Fibroblast of mammary gland (primary cell): ENCODE data around the gene ULK4.

Experiments used
- DNase-seq: peaks from one replicate; pipeline ENCODE4 v3.0.0-alpha.2; 2010; ENCODE audit warnings: low read depth
- H3K4me3 ChIP-seq: 2 replicates; pipeline ENCODE4 v1.5.1; 2011; ENCODE audit warnings: low read depth, mild to moderate bottlenecking, low read length, moderate library complexity; ENCODE audit not compliant: control insufficient read depth
- CTCF ChIP-seq: conservative IDR thresholded peaks from 2 replicates; pipeline ENCODE4 v1.5.1; 2011; ENCODE audit warnings: low read depth, low read length, inconsistent platforms; ENCODE audit not compliant: control insufficient read depth, insufficient read depth

Gene ULK4

GRCh38 chr3:41223078-41223477 is 738.8 kb downstream of the ULK4 start:
- DNase-seq: no peak
- TF ChIP-seq CTCF: no peak
- H3K4me3 ChIP-seq: no peak overlapping the region

- TF ChIP-seq CTCF: no peak
- DNase-seq: peak; percentile 77
Measured at GRCh38 chr3:41222501-41222900, 739.4 kb downstream of the ULK4 start.

GRCh38 chr3:41222012-41222411 is 739.9 kb downstream of the ULK4 start:
- DNase-seq: no peak
- TF ChIP-seq CTCF: no peak
- H3K4me3 ChIP-seq: no peak overlapping the region

More at GRCh38 chr3:41222501-41222900, 739.4 kb downstream of the ULK4 start:
- H3K4me3 ChIP-seq: no peak overlapping the region

- TF ChIP-seq CTCF: no peak
- DNase-seq: no peak
- no peak overlapping the region for H3K4me3 ChIP-seq
Measured at GRCh38 chr3:41220906-41221677, 740.8 kb downstream of the ULK4 start.

- DNase-seq: no peak
- H3K4me3 ChIP-seq: no peak overlapping the region
- TF ChIP-seq CTCF: no peak
Measured at GRCh38 chr3:41219424-41219823, 742.5 kb downstream of the ULK4 start.

GRCh38 chr3:41216993-41217392 is 744.9 kb downstream of the ULK4 start:
- no peak overlapping the region for H3K4me3 ChIP-seq
- TF ChIP-seq CTCF: no peak
- no peak for DNase-seq
